CD4-positive, alpha-beta T cell treated with Interleukin-4 for 1 hour (primary cell): ENCODE measurements around the gene REEP1.

Experiments used
- DNase-seq, 2 donors: peaks; one replicate each; pipeline ENCODE4 v3.0.0-alpha.2; 2020 to 2022

REEP1 gene, protein sequence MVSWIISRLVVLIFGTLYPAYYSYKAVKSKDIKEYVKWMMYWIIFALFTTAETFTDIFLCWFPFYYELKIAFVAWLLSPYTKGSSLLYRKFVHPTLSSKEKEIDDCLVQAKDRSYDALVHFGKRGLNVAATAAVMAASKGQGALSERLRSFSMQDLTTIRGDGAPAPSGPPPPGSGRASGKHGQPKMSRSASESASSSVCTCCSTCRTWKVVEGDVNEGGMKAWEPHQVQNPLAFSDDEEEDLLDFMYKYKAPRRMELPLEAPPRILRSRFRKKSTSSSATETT

DNA sequence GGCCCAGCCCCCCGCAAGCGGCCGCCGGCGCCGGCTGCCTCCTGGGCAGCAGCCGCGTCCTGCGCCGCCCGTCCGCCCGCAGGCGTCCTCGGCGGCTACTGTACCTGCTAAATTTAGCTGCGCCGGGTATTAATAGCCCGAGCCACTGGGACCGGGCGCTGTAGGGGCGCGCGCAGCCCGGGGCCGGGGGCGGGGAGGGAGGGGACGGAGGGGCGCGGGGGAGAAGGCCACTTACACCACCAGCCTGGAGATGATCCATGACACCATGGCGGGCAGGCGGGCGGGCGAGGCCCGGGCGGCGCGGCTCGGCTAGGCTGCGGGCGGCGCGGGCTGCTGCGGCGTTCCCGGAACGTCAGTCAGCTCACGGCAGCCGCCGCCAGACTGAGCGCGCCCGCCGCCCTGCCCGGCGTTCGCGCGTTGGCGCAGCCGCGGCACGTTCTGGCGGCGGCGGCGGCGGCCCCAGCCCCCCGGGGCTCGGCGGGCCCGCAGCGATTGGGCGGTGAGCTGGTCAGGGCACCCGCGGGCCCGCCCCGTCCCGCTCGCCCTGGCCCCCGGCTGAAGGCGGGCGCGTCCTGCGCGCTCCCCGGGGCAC lies at the start of gene REEP1:
TSS of gene REEP1 (minus strand) at position 383 of the 592 bp plus-strand sequence. CDS start at position 267, 116 bp downstream.
- no peak for DNase-seq

DNA sequence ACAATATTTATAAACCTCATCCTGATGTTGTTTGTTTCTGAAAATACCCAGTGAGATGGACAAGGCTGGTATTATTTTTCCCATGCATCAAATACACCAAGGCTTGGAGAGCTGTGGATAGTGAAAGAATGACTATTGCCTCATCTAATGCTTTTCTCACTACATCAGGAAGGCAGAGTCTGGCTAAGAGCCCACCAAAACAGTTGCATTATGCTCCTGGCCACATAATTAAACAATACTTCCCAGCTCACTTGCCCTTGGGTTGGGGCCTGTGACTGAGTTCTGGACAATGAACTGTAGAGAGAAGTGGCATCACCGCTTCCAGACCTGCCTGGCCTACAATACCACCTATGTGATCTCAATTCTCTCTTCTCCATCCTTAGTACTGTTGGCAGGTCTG lies 46.4 kb upstream of the REEP1 start:
- DNase-seq, result no peak

DNA sequence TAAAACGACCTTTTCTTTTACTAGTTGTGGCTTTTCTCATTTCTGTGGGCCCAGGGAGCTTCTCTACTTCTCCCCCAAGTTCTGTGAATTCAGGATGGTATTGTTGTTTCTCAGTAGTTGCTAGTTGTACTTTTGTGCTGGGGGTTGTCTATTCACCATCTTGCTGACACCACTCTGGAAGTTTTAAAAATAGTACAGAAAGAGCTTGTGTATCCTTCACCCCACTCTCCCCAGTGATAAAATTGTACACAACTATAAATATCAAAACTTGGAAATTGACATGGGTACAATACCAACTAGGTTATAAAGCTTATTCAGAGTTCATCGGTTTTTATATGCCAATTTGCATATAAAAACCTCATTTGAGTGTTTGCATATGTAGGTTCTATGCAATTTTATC lies 45.3 kb upstream of the REEP1 start:
- no peak for DNase-seq

DNA sequence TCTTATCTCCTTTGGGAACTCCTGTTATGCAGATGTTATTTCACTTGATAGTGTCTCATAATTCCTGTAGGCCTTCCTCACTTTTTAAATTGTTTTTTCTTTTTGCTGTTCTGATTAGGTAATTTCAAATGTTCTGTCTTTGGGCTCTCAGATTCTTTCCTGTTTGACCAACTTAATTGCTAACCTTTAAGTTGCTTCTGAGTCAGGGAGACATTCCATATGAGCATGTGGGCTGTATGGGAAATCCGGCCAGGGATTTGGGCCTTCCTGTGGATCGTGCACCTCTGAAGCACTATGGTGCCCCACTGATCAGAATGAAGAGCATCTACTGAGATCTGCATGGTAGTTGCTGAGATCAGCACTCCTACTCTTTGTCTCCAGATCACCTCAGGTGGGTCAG lies 44.7 kb upstream of the REEP1 start:
- DNase-seq, result no peak

DNA sequence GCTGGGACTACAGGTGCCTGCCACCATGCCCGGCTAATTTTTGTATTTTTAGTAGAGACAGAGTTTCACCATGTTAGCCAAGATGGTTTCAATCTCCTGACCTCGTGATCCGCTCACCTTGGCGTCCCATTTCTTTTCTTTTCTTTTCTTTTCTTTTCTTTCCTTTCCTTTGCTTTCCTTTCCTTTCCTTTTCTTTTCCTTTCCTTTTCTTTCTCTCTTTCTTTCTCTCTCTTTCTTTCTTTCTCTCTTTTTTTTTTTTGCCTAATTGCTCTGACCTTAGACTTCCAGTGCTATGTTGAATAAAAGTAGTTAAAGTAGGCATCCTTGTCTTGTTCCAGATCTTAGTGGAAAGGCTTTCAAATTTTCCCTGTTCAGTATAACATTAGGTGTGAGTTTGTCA lies 41.0 kb upstream of the REEP1 start:
- DNase-seq, result no peak

DNA sequence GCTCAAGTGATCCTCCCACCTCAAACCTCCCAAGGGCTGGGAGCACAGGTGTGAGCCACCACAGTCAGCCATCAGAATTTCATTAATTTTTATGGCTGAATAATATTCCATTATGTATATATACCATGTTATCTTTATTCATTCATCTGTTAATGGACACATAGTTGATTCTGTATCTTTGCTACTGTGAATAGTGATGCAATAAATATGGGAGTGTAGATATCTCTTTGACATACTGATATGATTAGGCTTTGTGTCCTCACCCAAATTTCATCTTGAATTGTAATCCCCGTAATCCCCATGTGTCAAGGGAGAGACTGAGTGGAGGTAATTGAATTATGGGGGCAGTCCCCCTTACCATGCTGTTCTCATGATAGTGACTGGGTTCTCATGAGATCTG lies 38.2 kb upstream of the REEP1 start:
- DNase-seq, result no peak

DNA sequence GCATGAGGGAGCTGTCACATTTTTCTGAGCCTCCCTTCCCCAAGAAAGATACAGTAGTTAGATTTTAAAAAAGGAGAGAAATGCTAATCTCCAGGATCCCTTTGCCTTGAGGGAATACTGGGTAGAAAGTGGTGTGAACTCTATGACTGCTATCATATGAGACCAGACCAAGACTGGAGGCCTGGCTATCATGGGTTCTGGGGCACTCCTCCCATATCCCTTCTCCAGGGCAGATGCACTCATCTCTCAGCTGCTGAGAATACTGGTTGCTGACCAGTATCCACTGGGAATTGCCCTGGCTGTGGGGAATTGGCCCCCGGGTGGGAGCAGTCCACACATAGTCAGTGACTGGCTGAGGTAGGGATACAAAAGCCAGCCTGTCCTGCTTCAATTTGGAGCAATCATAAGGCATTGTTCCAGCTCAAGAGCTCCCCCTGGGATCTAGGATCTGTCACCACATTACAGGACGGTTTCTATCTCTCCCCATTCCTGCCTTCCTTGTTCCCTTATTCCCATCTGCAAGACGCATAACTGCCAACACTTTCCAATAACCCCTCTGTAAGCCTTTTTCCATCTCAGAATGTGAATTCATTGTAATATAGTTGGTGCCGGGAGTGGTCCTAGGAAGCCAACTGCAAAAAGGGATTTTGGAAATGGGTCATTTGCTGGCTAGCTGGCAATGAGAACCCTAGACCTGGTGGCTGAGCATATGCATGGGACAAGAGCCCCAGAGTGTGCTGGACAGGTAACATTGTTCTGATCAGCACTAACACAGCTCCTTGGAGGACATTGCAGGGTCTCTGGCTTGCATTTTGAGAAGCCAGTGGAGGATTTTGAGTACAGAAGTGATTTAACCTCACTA lies 35.4 kb upstream of the REEP1 start:
- DNase-seq, result no peak

DNA sequence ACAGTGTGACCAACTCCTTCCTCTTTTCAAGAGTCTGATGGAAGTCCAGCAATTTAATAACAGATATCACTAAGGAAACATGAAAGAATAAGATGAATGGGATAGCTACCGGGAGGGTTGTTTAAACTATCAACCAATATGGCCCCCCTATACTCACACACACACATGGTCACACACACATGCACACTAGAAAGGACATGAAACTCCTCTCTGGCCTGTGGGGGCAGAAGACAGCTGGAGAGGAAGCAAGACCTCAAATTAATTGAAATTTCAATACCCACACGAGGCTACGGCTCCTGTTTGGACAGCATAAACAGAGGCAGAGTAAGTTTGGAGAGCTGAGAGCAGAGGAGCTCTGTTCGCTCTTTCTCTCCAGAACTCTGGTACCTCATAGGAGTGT lies 34.7 kb upstream of the REEP1 start:
- DNase-seq, result no peak

DNA sequence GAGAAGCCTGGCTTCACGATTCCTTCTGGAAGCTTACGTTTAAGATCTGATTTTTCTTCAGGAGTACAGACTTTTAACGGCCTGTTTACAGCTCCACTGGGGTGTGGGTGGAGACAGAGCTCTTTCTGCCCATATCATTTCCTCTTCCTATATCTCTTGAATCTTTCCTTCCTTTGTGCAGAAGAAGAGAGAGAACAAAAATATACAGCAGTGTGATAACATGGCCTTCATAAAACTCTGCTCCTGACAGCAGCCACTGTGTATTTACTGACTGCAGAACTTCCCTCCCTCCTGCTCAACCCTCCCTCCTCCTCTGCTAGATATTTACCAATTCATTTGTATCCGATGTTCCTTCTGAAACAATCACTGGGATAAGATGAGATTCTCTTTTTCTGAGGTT lies 34.1 kb upstream of the REEP1 start:
- no peak for DNase-seq

DNA sequence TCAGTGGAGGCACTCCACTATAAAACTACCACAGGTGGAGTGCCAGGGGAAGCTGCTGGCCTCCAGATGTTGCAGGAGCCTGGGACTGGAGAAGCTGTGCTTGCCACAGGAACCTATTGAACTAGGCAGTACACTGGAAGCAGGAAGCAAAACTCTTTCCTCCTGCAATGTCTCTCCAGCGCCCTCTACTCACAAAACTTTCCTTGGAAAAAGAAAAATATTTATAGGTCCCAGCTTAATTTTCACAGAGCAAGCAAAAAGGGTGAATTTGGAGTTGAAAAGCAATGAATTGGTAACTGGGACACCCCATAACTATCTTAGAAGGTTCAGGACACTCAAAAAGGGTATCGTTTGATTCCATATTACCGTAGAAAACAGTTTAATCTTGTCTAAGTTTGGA lies 33.2 kb upstream of the REEP1 start:
- no peak for DNase-seq

DNA sequence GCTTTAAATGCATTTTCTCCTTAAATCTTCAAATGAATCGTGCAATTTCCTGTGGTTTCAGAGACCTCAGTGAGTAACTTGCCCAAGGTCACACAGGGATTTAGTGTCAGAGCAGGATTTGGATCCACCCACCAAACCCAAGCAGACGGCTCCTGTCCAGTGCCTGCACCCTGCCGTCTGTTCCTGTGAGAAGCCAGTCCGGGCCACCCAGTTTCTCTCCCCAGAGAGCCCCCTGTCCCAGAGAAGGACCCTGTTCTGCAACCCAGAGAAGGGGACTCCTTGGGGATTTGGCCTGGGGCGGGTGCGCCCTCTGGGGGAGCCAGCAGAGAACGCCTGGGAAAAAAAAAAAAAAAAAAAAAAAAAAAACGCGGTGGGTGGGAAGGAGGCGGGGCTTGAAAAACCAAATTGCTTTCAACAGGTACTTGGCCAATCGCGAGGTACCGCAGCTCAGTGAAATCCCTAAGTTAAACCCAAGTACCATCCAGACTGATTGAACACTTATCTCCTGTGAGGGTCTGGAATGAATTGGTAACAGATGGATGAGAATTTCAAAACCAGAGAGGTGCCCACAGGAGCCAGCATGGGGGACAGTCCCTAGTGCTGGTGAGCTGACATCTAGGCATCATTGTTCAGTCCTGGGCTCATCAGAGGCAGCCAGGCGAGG lies 30.9 kb upstream of the REEP1 start:
- peak; percentile 30 to 42 for DNase-seq

DNA sequence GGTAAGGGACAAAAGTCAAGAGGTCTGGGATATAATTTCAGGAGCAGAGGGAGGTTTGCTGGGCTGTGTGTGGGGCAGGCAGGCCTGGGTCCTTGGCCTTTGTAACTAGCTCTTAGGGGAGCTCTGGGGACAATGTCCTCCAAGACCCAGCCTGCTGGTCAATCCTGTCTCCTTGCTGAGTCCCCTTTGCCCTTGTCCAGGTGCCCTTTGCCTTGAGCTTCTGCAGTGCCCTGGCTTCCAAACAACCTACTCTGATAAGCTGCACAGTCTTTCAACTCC lies 30.0 kb upstream of the REEP1 start:
- no peak for DNase-seq

DNA sequence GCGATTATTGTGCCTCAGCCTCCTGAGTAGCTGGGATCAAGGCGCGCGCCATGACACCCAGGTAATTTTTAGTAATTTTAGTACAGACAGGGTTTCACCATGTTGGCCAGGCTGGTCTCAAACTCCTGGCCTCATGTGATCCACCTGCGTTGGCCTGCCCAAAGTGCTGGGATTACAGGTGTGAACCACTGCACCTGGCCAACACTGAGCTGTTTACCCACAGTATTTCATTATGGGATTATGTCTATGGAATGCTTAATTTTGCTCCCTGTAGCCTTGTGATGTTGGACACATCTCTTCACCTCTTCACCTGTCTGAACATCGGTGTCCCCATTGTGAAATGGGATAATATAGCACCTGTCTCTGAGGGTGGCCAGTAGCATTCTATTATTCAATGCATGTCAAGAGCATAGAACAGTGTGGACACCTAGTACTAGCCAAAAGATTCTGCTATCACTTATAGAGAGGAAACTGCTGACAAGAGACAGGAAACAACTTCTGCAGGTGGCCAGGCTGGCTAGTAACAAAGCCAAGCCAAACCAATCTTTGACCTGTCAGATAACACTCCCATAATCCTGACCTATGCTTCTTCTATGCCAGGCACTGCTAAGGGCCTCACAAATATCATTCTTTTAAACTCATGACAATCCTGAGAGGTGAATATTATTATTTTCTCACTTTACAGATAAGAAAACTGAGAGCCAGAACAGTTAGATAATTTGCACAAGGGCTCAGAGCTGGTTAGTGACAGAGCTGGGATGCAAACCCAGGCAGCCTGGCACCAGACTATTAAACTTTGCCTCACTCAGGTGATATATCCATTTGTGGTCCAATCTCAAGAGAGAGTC lies 29.4 kb upstream of the REEP1 start:
- DNase-seq, result no peak

DNA sequence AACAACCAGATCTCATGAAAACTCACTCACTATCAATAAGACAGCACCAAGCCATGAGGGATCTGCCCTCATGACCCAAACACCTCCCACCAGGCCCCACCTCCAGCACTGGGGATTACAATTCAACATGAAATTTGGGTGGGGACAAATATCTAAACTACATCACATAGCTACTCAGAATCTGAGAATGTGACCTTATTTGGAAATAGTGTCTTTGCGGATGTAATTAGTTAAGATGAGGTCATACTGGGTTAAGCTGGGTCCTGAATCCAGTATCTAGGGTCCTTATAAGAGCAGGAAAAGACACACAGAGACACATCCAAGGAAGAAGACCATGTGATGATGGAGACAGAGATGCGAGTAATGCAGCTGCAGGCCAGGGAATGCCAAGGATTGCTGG lies 27.5 kb upstream of the REEP1 start:
- DNase-seq, result no peak

DNA sequence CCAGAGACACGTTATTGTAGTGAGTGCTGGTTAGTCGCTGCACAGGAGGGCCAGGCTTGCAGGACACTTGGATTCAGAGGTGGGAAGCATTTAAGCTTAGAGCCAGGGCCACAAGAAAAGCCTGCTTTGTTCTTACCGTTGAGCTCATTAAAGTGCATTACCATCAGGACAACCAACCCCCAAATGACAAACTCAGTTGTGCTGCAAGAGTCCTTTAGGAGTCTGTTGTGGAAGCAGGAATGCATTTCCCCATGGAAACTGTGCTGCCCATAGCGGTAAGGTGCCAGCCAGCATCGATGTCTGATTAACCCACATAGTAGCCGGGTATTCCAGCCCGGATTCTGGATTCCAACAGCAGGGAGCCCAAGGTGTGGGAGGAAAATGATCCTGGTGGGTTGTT lies 23.4 kb upstream of the REEP1 start:
- no peak for DNase-seq

DNA sequence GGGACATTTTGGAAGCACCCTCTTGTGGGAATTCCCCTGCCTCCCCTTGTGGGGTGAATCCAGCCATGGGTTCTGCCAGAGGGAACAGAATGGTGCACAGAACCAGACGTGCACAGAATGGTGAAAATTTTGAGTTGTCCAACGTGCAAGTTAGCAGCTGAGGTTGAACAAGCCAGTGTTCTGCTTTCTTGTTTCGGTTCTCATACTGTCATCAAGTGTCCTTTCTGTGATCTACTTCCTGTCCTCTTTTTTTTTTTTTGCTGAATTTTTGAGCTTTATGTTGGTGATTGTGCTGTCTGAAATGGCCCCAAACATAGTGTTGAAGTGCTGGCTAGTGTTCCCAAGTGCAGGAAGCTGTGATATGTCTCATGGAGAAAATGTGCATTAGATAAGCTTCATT lies 21.5 kb upstream of the REEP1 start:
- DNase-seq, result no peak

DNA sequence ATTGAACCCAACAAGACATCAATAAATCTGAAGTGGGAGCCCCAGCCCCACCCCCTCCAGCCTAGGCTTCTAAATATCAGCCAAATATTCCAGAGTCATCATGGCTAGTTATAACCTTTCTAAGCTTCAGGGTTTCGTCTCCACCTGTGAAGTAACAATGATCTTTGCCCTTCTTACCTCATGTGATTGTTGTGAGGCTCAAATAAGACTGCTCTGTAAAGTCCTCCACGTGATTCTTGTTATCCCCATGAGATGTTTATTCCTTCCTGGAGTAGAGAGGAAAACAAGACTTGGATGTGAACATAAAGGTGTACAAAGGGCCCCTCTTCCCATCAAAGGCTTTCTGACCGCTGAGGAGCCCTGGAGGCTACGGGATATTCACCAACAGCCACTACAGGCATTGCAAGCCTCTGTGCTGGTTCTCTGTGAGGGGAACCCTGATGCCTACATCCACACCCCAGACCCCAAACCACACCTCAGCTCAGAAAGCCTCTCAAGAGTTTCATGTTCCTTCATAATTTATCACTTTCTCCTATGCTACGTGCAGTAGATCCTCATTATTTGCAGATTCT lies 20.1 kb upstream of the REEP1 start:
- DNase-seq, result no peak

DNA sequence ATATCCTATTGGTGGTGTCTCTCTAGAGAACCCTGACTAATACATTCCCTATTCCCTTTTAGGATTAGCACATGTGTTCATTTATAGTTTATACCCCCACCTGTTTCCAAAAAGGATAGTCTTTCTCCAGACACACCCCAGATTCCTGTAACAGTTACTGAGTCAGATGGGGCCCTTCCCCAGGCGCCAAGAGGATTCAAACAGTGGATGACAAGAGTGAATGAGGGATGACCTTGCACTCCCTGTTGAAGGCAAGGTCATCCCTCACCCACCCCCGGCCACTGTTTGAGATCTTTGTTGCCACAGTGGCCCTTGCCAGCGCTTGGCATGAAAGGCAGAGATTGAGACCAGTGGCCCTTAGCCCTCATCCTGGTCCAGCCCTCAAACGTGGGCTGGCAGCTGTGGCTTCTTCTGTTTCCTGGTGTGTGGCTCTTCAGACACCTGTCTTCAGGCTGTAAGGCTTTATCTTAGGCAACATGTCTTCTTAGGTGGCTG lies 15.3 kb upstream of the REEP1 start:
- DNase-seq, result no peak

DNA sequence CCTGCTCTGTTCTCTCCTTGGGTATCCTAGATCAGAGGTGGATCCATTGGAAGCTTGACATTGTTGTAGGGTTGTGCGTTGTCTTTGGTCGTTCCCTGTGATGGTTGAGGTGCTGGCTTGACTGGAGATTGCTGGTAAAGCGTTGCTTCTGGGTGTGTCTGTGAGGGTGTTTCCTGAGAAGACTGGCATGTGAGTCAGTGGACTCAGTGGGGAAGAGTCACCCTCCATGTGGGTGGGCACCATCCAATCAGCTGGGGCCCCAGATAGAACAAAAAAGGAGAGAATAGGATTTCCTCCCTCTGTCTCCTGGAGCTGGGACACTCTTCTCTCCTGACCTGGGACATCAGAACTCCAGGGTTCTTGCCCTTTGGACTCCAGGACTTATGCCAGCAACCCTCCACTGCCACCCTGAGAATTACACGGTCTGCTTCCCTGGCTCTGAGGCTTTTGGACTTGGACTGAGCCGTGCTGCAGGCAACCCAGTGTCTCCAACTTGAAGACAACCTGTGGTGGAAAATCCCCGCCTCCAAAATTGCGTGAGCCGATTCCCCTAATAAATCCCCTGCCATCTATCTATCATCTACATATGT lies 14.8 kb upstream of the REEP1 start:
- DNase-seq, result no peak

DNA sequence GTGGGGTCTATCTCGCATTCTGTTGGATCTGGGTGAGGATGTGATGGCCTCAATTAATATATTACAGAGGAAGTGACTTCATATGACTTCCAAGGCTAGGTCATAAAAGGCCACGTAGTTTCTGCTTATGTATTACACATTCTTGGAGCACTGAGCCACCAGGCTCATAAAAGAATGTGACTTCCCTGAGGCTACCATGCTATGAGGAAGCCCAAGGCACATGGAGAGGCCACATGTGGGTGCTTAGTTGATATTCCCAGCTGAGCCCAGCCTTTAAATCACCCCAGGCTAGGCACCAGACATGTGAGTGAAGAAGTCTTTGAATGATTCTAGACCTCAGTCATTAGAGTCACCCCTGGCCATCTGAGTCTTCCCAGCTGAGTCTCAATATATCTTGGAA lies 13.3 kb upstream of the REEP1 start:
- DNase-seq, result no peak

DNA sequence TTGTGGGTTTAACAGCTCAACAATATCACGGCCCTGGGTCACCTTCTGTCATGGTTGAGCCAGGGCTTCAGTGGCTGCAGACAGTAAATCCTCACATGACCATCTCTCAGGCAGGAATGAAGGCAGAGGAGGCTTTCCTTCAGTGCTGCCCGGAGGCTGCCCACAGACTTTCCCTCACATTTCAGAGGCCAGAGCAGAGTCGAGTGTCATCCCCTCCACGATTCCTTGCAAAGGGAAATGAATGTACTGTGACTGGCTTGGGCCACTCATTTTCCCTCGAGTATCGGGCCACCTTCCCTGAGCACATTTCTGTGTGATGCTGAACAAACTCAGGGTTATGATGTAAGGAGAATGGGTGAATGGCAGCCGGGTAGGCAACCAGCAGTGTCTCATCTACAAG lies 10.0 kb upstream of the REEP1 start:
- no peak for DNase-seq
